ENCODE measurements around the gene AGBL4. TPM values are rescaled to one million over a fixed set of nuclear protein-coding genes. Genes with fewer than 3 reads are reported as not detected.

AGBL4 gene
- total RNA-seq, 1 experiment from 2014 or later = 0.33 TPM

GRCh38 chr1:48571303-48571987, 1452.3 kb downstream of the AGBL4 start:
- TF ChIP-seq EZH2phosphoT487 (IDR thresholded peaks at IDR 0.05; ENCODE audit: borderline replicate concordance, low read length) = no peak
- no peak for TF ChIP-seq CTCF (conservative IDR thresholded peaks at IDR 0.05; ENCODE audit: low read depth, low read length)
- no peak for TF ChIP-seq EZH2 (IDR thresholded peaks at IDR 0.05; ENCODE audit: low read length, unreplicated experiment)
- H3K36me3 ChIP-seq (ENCODE audit: low read depth, low read length) = no peaks in the 10 kb centered on the region
- H3F3A ChIP-seq (ENCODE audit: low read length, unreplicated experiment) = no peaks in the 10 kb centered on the region
- no peak overlapping the region for H2AFZ ChIP-seq (ENCODE audit: low read length)
- 0 out of 2 replicates have a peak, but pooled peaks cover 17% of the 10 kb centered on the region for H3K27me3 ChIP-seq (ENCODE audit: low read length)
- H3K9me3 ChIP-seq (ENCODE audit: low read length) = no peaks in the 10 kb centered on the region
- H3K79me2 ChIP-seq (ENCODE audit: low read length) = no peaks in the 10 kb centered on the region
- H3K27ac ChIP-seq (ENCODE audit: low read length) = no peak overlapping the region
- no peak overlapping the region for H3K4me2 ChIP-seq (ENCODE audit: low read length)
- no TSS peak for BruUV-seq (replicated peaks)
- H3K4me3 ChIP-seq (ENCODE audit: low read length) = no peak overlapping the region
- intact Hi-C loops (cut with micrococcal nuclease) = loop anchor here (5.0 kb wide), 1 partner anchor 346 kb away; no protein-coding TSS in a partner anchor
- no peaks in the 10 kb centered on the region for H3K9me2 ChIP-seq (replicated peaks; ENCODE audit: low read length)
- no peaks in the 10 kb centered on the region for H3K4me1 ChIP-seq (ENCODE audit: insufficient read depth, low read length)
- H4K20me1 ChIP-seq (ENCODE audit: low read length) = no peaks in the 10 kb centered on the region
- POLR2A ChIA-PET (ENCODE audit: unreplicated experiment) = no interaction called here
- no peak for ATAC-seq
- no peak overlapping the region for H3K9ac ChIP-seq (ENCODE audit: low read length)
- CTCF ChIA-PET = interaction anchor here (1.5 kb wide), 1 partner anchor 246 kb away, joined by 10 read pairs; no protein-coding TSS in a partner anchor
- no peak for DNase-seq

GRCh38 chr1:48570568-48570967, 1453.2 kb downstream of the AGBL4 start:
- TF ChIP-seq EZH2phosphoT487 (IDR thresholded peaks at IDR 0.05; ENCODE audit: borderline replicate concordance, low read length) (no peak), EZH2 (IDR thresholded peaks at IDR 0.05; ENCODE audit: low read length, unreplicated experiment) (no peak), CTCF (conservative IDR thresholded peaks at IDR 0.05; ENCODE audit: low read depth, low read length) (no peak)
- no peak overlapping the region for H2AFZ ChIP-seq (ENCODE audit: low read length)
- intact Hi-C loops (cut with micrococcal nuclease) = loop anchor here (5.0 kb wide), 1 partner anchor 347 kb away; no protein-coding TSS in a partner anchor
- BruUV-seq (replicated peaks) = no TSS peak
- no peak overlapping the region for H3K27ac ChIP-seq (ENCODE audit: low read length)
- H3K36me3 ChIP-seq (ENCODE audit: low read depth, low read length) = no peaks in the 10 kb centered on the region
- no peaks in the 10 kb centered on the region for H3K4me1 ChIP-seq (ENCODE audit: insufficient read depth, low read length)
- no peaks in the 10 kb centered on the region for H3F3A ChIP-seq (ENCODE audit: low read length, unreplicated experiment)
- H4K20me1 ChIP-seq (ENCODE audit: low read length) = no peaks in the 10 kb centered on the region
- no peaks in the 10 kb centered on the region for H3K9me2 ChIP-seq (replicated peaks; ENCODE audit: low read length)
- no peak overlapping the region for H3K9ac ChIP-seq (ENCODE audit: low read length)
- CTCF ChIA-PET = no interaction called here
- H3K27me3 ChIP-seq (ENCODE audit: low read length) = 0 out of 2 replicates have a peak, but pooled peaks cover 17% of the 10 kb centered on the region
- no peak for ATAC-seq
- no peak overlapping the region for H3K4me3 ChIP-seq (ENCODE audit: low read length)
- H3K79me2 ChIP-seq (ENCODE audit: low read length) = no peaks in the 10 kb centered on the region
- no peak overlapping the region for H3K4me2 ChIP-seq (ENCODE audit: low read length)
- DNase-seq = no peak
- no peaks in the 10 kb centered on the region for H3K9me3 ChIP-seq (ENCODE audit: low read length)
- POLR2A ChIA-PET (ENCODE audit: unreplicated experiment) = no interaction called here

GRCh38 chr1:48568501-48568900, 1455.3 kb downstream of the AGBL4 start:
- Histone ChIP-seq H3K9me3 (ENCODE audit: low read length) (no peaks in the 10 kb centered on the region), H3K9ac (ENCODE audit: low read length) (no peak overlapping the region), H3F3A (ENCODE audit: low read length, unreplicated experiment) (no peaks in the 10 kb centered on the region), H2AFZ (ENCODE audit: low read length) (no peak overlapping the region), H3K9me2 (replicated peaks; ENCODE audit: low read length) (no peaks in the 10 kb centered on the region), H3K4me3 (ENCODE audit: low read length) (no peak overlapping the region), H3K27me3 (ENCODE audit: low read length) (no peaks in the 10 kb centered on the region), H3K27ac (ENCODE audit: low read length) (no peak overlapping the region), H3K36me3 (ENCODE audit: low read depth, low read length) (no peaks in the 10 kb centered on the region), H4K20me1 (ENCODE audit: low read length) (no peaks in the 10 kb centered on the region), H3K4me1 (ENCODE audit: insufficient read depth, low read length) (no peaks in the 10 kb centered on the region), H3K79me2 (ENCODE audit: low read length) (no peaks in the 10 kb centered on the region), H3K4me2 (ENCODE audit: low read length) (no peak overlapping the region)
- ATAC-seq = no peak
- no TSS peak for BruUV-seq (replicated peaks)
- POLR2A ChIA-PET (ENCODE audit: unreplicated experiment) = no interaction called here
- intact Hi-C loops (cut with micrococcal nuclease) = no loop called here
- no peak for DNase-seq
- CTCF ChIA-PET = no interaction called here
- TF ChIP-seq EZH2 (IDR thresholded peaks at IDR 0.05; ENCODE audit: low read length, unreplicated experiment) (no peak), CTCF (conservative IDR thresholded peaks at IDR 0.05; ENCODE audit: low read depth, low read length) (no peak)
